Activated T-cell treated with anti-CD3 and anti-CD28 coated beads for 1 hour (primary cell): ENCODE measurements around the gene BCL2L14.

Experiments used
- DNase-seq: peaks from one replicate; pipeline ENCODE4 v3.0.0-alpha.2; 2020; ENCODE audit warnings: low read depth

BCL2L14 gene

GRCh38 chr12:12056951-12057350, 13.8 kb upstream of the BCL2L14 start:
- DNase-seq, result no peak

- no peak for DNase-seq
Measured at GRCh38 chr12:12064596-12064995, 6.1 kb upstream of the BCL2L14 start.

- DNase-seq, result no peak
Measured at GRCh38 chr12:12068751-12069150, 2.0 kb upstream of the BCL2L14 start.

- DNase-seq, result no peak
Measured at GRCh38 chr12:12069821-12070548, 754 bp upstream of the BCL2L14 start.

- peak; percentile 33 for DNase-seq
Measured at GRCh38 chr12:12072064-12072760, 1.5 kb downstream of the BCL2L14 start.

GRCh38 chr12:12079291-12079690, 8.6 kb downstream of the BCL2L14 start:
- DNase-seq, result no peak

GRCh38 chr12:12081836-12082497, 11.2 kb downstream of the BCL2L14 start:
- DNase-seq, result no peak

GRCh38 chr12:12083688-12084087, 12.9 kb downstream of the BCL2L14 start:
- no peak for DNase-seq

- DNase-seq, result no peak
Measured at GRCh38 chr12:12086362-12086761, 15.6 kb downstream of the BCL2L14 start.

- no peak for DNase-seq
Measured at GRCh38 chr12:12086973-12087692, 16.4 kb downstream of the BCL2L14 start.

- DNase-seq, result no peak
Measured at GRCh38 chr12:12087693-12088034, 16.9 kb downstream of the BCL2L14 start.

GRCh38 chr12:12088147-12088546, 17.4 kb downstream of the BCL2L14 start:
- no peak for DNase-seq

- DNase-seq, result no peak
Measured at GRCh38 chr12:12088761-12089160, 18.0 kb downstream of the BCL2L14 start.

GRCh38 chr12:12091071-12091470, 20.3 kb downstream of the BCL2L14 start:
- no peak for DNase-seq

- DNase-seq, result no peak
Measured at GRCh38 chr12:12091977-12092663, 21.4 kb downstream of the BCL2L14 start.

GRCh38 chr12:12094481-12094880, 23.7 kb downstream of the BCL2L14 start:
- DNase-seq, result no peak

GRCh38 chr12:12095021-12095420, 24.3 kb downstream of the BCL2L14 start:
- no peak for DNase-seq

- no peak for DNase-seq
Measured at GRCh38 chr12:12097891-12098690, 27.4 kb downstream of the BCL2L14 start.

- no peak for DNase-seq
Measured at GRCh38 chr12:12098691-12099015, 27.9 kb downstream of the BCL2L14 start.

- DNase-seq, result no peak
Measured at GRCh38 chr12:12099102-12099501, 28.4 kb downstream of the BCL2L14 start.

GRCh38 chr12:12107678-12108077, 36.9 kb downstream of the BCL2L14 start:
- DNase-seq, result no peak
